Activated CD8-positive, alpha-beta memory T cell treated with anti-CD3 and anti-CD28 coated beads, Interleukin-2, amount 50 U/mL, for 4 hours (primary cell): ENCODE measurements around the gene PLK3.
"Not testable (repeated sequence)": the region's sequence is repeated elsewhere in the genome, so short reads cannot be mapped to it uniquely, and the experiment has no call there.

Experiments
- DNase-seq: peaks from one replicate; pipeline ENCODE4 v3.0.0-alpha.2; 2020

Gene PLK3

DNA sequence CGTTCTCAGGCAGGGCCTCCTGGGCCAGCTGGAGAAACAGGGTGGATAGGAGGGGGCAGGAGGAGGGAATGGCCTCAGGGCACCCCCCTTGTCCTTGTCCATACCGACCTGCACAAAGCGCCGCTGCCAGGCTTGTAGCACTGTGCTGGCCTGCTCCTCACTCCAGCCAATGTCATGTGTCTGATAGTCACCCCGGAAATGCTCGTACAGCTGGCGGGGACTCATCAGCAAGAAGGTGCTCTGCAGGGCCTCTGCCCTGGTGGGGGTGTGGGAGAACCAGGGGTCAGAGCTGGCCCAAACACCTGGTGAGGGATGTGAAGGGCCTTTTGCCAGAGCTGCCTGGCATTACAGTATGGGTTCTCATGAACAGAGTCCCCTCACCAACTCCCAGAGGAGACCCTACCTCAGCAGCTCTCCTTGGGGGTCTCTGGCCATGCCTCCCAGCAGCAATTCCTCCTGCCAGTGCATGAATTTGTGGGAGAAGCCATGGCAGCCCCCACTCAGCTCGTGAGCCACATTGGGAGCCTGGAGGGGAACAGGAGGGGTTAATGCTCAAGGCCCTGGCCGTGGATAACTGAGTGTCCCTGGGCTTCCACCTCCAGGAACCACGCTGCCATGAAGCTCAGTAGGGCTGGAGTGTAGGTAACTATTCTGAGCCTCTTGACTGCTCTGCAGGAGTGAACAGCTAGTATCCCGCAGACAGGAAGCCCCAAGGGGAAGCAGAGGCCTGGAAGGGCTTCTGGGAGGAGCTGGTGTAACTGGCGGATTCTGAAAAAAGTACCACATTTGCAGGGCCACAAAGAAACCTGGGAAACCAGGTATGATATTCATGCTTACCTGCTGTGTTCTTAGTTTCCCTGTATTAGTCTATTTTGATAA lies 29.6 kb downstream of the PLK3 start:
- no peak for DNase-seq

DNA sequence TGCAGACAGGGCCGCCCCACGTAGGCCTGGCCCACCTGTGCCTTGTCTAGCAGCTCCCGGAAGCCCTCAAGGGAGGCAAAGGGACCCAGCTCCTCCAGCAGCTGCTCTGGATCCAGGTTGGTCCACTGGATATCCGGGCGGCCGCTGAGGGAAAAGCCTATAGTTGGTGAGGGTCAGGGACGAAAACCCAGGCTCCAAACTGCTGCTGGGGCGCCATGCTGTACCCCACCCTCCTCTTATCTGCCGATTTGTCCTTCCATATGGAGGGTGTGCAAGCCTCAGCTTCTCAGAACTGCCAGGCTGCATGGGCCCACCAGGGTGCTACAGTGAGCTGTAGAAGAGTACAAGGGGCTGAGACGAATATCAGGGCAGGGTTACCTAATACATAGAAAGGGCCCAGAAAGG lies 30.7 kb downstream of the PLK3 start:
- no peak for DNase-seq

DNA sequence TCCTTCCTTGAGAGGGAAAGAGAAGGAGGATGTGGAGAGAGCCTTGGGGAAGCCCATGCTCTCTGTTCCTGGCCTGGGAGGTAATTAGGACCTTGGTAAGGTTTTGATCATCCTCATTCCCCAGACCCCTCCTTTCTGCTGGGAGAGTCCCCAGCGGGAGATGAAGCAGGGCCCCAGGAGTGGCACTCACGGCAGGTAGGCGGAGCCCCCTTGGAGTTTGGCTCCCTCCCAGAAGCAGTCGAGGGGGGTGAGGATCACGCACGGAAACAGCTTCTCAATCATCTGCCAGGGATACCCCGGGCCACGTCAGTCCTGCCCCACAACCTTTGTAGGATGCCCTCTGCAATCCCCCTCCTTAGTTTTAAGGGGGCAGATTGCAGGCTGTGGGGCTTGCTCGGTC lies 31.3 kb downstream of the PLK3 start:
- no peak for DNase-seq

DNA sequence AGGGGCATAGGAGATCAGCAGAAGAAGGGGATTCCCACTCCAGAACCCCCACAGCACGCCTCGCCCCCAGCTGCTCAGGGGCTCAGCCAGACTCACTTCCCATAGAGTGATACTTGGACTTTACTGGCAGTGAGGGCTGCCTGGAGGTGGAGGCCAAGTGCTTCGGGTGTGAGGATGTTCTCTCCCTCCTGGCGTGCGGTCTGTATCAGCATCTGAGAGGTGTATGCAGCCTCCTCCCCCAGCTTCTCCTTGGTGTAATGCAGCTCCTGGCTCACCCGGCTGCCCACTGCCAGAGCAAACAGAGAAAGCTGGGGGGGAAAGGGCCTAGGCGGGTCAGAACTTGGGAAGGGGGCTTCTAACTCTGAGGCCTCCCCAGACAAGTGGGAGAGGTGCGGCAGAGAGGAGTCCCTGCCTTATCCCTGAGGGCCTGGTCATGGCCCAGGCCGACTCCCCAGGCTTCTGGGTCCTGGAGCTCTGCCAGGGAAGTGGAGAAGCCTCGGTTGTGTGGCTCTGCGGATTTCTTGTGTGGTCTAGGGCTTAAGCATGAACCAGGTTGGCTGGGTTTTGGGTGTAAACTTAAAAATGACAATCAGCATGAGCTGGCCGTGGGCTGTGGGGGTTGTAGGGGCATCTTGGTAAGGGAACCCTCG lies 32.0 kb downstream of the PLK3 start:
- DNase-seq = no peak

DNA sequence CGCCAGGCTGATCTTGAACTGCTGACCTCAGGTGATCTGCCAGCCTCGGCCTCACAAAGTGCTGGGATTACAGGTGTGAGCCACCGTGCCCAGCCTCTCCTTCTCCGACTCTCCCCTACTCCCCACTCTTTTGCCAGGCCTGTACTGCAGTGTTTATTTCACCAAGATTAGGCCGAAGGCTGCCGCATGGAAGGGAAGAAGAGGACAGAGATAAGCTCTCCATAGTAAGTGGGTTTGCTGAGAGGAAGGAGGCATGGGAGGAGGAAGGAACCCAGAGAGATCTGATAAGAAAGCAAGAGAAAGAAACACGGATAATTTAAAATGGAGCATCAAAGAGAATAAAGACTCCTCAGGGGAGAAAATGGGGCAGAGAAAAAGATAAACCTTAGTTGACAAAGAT lies 34.2 kb downstream of the PLK3 start:
- DNase-seq = no peak

DNA sequence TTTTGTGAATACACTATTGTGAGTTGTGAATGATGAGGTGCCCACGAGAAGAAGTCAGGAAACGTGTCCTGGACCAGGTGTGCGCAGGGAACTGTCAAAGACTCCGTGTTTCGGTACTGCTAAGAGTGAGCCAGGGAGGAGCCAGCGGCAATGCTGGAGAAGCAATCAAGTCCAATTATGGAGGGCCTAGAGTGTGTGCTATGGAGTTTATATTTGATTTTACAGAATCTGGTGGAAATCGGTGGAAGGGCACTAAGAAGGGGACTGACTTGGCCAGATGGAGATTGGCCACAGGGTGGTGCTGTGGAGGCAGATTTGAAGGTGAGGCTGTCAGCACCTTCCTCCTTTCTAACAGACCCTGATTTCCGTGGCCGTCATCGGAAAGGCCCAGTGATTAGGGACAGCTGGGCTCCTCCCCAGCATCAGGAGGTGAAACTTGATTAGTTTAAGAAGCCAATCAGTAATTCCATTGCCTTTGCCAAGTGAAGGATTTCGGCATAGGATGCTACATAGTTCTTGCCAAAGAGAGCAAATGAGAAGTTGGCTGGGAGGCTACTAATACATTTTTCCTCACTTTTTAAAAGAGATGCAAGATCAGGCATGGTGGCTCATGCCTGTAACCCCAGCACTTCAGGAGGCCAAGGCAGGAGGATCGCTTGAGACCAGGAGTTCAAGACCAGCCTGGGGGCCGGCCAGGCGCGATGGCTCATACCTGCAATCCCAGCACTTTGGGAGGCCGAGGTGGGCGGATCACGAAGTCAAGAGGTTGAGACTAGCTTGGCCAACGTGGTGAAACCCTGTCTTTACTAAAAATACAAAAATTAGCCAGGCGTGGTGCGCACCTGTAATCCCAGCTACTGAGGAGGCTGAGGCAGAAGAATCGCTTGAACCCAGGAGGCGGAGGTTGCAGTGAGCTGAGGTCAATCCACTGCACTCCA lies 35.8 kb downstream of the PLK3 start:
- DNase-seq = peak; percentile 90

DNA sequence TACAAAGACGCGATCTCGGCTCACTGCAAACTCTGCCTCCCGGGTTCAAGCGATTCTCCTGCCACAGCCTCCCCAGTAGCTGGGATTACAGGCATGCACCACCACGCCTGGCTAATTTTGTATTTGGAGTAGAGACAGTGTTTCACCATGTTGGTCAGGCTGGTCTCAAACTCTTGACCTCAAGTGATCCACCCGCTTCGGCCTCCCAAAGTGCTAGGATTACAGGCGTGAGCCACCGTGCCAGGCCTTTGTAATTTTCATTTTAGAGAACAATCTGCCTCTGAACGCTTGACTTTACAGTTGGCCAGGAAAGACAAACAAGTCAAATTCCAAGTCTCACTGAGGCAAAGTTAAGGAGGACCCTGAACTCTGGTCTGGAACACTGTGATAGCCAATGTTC lies 38.1 kb downstream of the PLK3 start:
- not testable (repeated sequence) for DNase-seq

DNA sequence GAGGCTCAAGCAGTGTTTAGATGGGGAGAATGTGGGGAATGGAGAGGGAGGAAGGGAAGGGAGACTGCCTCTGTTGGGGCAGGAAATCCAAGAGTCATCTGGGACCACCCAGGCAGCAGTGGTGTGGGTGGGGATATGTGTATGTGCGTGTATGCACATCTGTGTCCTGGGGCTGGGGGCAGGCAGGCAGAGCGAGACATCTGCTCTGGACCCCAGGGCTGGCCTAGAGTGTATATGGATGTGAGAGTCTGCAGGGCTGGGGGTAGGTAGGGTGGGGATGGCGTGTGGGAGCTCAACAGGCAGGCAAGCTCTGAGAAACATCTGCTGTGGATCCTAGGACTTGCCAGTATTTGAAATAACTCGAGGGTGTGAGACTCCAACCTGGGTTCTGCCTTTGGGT lies 39.4 kb downstream of the PLK3 start:
- DNase-seq = no peak

DNA sequence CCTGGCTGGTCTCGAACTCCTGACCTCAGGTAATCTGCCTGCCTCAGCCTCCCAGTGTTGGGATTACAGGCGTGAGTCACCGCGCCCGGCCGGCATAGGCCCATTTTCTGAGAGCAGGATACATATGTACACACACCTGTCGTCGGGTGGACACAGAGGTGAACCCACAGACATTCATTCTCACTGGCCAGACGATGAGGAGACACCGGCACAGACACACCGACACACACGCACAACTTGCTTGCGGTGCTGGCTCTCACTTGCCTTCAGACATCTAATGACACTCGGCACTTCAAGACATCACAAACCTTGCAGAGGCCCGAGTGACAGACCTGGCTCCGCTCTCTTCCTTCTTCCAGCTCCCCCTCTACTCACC lies 42.3 kb downstream of the PLK3 start:
- DNase-seq = no peak

DNA sequence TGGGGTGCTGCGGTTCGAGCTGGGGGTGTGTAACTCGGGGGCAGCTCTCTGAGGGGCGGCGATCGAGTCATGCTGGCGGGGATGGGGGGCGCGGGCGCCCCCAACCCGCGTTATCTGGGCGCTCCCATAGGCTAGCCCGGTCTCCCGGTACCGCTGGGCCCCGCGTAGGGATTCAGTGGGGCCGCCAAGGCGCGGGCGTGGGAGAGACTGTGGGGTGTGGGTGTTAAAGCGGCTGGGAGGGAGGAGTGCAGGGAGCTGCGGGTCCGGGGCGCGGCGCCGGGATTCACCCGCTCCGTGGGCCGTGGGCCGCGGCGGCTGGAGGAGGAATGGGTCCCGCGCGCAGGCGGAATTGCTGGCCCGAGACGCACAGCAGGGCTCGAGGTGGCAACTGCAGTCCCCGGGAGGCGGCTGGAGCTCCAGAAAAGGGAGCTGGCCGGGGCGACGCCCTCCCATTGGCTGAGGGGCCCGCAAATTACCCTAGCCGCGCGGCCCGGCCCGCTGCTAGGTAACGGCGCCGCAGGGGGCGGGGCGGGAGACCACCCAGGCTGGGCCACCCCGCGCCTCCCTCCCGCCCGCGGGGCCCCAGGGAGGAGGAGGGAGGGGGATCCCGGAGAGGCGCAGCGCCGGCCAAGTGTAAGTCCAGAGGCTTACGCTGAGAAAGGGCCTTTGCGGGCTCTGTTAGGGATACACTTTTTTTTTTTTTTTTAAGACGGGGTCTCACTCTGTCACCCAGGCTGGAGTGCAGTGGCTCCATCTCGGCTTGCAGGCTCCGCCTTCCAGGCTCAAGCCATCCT lies 42.9 kb downstream of the PLK3 start, which contains the start of gene PTCH2:
Gene PTCH2, minus strand, starts transcription at position 392 of the 794 bp plus-strand sequence. Its CDS starts 321 bp downstream, at position 71.
- DNase-seq = peak; percentile 37

DNA sequence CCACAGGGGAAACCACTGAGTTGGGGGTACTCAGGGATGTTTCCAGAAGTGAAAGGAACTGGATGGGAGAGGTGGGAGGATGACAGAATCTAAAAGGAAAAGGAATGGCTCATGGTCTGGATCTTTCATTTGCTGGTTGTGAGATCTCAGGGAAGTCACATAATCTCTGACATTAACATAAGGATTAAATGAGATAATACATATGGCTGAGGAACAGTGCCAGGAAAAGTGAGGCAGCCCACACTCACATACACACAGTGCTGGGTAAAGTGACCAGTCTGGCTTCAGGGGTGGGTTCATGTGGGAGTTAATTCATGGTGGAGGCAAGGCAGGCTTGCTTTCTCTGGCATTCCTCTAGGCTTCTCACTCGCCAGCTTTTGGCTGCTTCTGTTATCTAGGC lies 46.8 kb downstream of the PLK3 start:
- DNase-seq = no peak

DNA sequence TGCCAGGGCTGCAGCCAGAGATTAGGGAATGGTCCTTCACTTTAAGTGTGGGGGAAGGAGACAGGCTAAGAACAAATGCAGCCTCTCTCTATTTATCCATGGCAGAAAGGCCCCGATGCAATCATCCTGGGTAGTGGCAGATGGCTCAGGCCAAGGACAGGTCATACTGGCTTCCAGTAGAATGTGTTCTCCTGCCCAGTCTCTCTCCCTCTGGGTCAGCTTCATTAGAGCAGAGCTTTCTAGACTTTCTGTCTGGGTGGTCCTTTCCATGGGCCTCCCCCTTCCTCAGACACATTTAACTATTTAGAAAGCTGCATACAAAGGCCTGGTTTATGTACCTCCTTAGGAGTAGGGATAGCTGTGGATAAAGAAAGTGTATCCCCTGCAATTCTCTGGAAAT lies 47.7 kb downstream of the PLK3 start:
- DNase-seq = no peak

DNA sequence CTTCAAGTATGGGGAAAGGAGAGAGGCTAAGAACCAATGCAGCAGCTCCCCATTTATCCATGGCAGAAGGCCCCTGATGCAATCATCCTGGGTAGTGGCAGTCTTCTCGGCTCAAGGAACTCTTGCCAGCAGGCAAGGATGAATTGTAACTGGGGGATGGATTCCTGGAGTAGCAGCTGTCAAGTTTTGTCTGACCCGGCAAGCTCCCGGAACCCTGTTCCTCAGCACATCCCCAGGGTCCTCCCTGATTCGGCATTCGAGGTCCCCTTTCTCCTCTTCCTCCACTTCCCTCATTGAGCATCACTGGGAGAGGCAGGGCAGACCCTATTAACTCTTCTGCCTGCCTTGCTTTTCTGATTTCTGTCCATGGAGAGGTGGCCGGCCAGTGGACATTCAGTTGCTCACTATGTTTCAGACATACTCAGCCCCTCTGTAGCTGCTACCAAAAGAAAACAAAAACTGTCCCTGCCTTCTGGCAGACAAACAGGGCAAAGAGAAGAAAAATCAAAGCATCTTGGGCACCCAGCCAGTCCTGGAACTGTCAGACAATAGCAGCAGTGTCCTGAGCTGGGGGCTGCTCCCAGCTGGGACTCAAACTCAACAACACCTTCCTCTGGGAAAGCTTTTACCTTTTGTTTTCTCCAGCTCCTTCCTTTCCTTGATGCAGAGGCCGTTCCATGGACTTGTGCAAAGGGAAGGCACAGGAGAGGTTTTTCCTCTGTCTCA lies 48.4 kb downstream of the PLK3 start:
- DNase-seq = no peak

DNA sequence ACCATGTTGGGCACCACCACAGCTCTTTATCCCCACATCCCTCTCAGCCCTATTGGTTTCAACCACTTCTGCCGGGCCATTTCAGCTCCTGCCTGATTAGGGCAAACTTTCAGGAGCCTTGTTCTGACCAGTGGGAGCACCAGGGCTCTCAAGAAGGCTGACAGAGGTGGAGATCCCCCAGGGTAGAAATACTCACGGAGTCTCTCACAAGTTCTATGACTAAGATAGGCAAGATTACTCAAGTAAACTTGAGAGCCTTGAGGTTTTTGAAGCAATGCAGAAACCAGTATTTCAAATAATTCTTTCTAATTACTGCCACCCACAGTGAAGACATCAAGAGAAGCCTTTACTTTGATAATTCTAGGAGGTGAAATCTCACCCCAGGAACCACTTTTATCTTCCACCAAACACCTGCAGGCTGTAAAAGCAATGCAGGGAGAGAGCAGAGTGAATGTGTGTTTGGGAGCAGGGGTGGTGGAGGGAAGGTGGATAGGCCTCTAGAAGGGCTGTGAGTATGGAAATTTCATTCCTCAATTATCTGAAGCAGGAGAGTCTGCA lies 49.5 kb downstream of the PLK3 start:
- no peak for DNase-seq

DNA sequence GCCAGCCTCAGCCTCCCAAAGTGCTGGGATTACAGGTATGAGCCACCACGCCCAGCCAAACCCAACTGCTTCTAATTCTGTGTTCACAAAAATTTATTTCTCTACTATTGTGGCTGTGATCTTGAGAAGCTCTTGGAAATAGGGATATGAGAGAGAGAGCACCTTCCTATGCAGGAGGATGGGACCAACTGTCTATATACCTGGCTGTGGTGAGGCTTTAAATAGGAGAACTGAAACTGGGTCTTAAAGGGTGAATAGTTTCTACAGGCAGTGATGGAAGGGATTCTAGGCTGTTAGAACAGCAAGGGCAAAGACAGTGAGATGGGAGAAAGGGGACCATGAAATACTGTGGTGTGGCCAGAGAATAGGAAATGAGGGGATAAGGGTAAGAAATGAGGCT lies 51.1 kb downstream of the PLK3 start:
- DNase-seq = no peak

DNA sequence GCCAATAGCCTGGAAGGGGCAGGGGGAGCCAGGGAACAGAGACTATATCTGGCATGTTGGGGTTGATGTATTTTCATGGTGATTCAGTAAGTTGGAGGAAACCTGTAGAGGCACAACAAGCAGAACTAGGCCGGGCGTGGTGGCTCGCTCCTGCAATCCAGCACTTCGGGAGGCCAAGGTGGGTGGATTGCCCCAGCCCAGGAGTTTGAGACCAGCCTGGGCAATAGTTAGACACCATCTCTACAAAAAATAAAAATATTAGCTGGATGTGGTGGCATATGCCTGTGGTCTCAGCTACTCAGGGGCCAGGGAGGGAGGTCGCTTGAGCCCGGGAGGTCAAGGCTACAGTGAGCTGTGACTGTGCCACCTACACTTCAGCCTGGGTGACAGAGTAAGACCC lies 53.0 kb downstream of the PLK3 start:
- no peak for DNase-seq

DNA sequence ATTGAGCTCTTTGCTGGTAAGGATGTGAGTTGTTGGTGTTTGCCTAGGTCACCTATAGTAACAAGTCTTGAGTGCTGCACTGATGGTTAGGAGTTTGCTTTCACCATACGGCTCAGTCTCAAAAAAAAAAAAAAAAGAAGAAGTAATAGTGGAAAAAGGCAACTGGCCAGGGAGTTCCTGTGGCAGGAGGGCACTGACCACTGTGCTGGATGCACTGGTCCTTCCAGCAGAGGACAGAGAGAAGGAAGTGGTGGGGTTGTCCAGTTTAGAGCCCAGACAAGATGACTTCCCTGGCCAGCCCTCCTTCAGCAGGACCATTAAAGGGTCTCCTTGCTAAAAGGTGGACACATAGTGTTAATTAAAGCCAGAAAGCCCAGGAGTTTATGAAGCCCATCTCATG lies 54.8 kb downstream of the PLK3 start:
- no peak for DNase-seq
